ENCODE data around the gene KLHDC9.
"Not testable (repeated sequence)": the region's sequence is repeated elsewhere in the genome, so short reads cannot be mapped to it uniquely, and the experiment has no call there.

KLHDC9 gene, protein sequence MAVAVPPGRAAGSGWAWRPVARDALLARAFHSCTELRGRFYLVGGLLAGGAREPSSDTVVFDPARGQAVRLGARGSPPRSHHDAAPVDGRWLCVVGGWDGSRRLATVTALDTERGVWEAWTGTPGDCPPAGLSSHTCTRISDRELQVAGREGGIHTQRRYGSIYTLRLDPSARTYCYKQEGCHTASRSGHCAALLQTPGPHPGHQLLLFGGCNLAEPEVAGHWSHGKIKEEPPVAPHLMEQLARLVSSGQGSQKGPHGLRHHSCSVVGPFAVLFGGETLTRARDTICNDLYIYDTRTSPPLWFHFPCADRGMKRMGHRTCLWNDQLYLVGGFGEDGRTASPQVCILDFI

DNA sequence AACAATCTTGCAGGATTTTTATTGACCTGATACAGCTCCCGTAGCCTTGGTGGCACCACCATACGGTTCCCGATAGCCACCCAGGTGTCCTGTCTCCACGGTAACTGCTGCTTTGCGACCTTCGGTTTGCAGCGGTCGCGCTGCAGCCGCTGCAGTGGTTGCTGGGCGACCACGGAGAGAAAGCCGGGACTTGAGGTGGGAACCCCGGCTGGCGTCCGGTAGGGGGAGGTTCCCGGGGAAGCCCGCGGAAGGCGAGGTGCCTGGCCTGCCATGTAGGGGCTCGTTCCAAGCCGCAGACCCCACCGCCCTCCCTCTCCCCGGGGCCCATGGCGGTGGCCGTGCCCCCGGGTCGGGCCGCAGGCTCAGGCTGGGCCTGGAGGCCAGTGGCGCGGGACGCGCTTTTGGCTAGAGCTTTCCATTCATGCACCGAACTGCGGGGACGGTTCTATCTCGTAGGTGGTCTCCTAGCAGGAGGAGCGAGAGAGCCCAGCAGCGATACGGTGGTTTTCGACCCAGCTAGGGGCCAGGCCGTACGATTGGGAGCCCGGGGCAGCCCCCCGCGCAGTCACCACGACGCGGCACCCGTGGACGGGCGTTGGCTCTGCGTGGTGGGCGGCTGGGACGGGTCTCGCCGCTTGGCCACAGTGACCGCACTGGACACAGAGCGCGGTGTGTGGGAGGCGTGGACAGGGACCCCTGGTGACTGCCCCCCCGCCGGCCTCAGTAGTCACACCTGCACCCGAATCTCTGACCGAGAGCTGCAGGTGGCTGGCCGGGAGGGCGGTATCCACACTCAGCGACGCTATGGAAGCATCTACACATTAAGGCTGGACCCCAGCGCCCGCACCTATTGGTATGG lies at the start of gene KLHDC9:
KLHDC9 (plus strand) TSS at position 152 of the 859 bp plus-strand sequence; CDS start at position 327, 175 bp downstream.
- peak within 1 kb of the TSS; percentile 100 for H3K27ac Mint-ChIP-seq (ENCODE audit: low read depth)
- peaks cover 7% of the 10 kb centered on the region for H3K27me3 Mint-ChIP-seq
- H3K4me1 Mint-ChIP-seq, result peaks cover 21% of the 10 kb centered on the region
- DNase-seq (ENCODE audit: low spot score in 2 of 2) (peak; percentile 46 to 58), ATAC-seq (replicated peaks; ENCODE audit: extremely low read depth, poor library complexity, severe bottlenecking) (peak; percentile 72)
- H3K9me3 Mint-ChIP-seq, result no peaks in the 10 kb centered on the region
- peaks cover 37% of the 10 kb centered on the region for H3K36me3 Mint-ChIP-seq (ENCODE audit: insufficient read depth)
- H3K4me3 Mint-ChIP-seq, result peak within 1 kb of the TSS; percentile 88

DNA sequence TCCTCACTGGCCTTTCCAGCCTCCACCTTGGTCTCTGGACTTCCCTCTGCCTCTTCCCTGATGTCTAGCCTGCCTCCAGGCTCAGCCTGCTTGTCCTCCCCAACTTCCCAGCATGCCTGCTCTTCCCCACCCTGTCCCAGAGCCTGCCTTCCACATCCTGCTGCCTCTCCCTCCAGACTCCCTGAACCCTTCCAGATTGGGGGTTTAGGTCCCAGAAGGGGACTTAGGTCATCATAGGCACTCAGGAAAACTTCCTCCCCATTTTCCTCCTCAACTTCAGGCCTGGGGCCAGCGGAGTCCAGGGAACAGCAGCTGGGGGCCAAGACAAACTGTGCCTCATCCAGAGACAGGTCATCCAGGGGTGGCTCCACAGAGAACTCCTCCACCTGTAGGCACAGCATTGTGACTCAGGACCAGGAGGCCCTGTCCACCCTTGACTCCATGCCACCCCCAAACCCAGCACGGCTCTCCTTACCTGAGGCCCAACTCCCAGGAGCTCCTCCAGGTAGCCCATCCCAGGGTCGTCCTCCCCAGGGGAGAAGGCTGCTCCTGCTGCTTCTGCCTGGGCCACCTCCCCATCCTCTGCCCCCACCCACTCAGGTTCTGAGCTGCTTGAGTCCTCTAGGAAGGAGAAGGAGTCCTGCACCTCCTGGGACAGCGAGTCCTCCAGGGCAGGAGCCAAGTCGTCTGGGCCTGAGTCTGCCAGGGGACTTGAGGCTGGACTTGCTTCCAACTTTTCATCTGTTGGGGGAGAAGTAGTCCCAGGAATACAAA lies 49.0 kb upstream of the KLHDC9 start:
- no peak for DNase-seq (ENCODE audit: low spot score in 2 of 2)
- H3K27ac Mint-ChIP-seq (ENCODE audit: low read depth), result peak overlapping the region; percentile 96
- no peak overlapping the region for H3K4me3 Mint-ChIP-seq
- H3K4me1 Mint-ChIP-seq, result peaks cover 59% of the 10 kb centered on the region
- peaks cover 58% of the 10 kb centered on the region for H3K36me3 Mint-ChIP-seq (ENCODE audit: insufficient read depth)
- no peaks in the 10 kb centered on the region for H3K9me3 Mint-ChIP-seq
- ATAC-seq (replicated peaks; ENCODE audit: extremely low read depth, poor library complexity, severe bottlenecking), result no peak
- H3K27me3 Mint-ChIP-seq, result no peaks in the 10 kb centered on the region

DNA sequence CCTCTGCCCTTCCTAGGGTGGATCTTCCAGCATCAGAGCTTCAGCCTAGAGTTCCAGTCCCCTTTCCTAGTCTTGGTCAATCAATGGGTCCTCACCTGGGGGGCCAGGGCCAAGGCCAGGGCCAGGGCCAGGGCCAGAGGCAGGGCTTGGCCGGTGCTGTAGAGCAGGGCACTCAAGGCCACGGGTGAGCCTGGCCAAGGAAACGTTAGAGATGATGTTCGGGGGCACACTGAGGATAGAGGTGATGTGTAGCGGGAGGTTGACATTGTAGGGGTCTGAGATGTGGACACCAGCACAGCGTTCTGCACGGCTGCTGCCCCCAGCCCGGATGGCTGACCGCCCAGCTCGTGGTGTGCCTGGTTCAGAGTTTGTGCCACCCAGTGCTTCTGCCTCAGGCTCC lies 46.9 kb upstream of the KLHDC9 start:
- Mint-ChIP-seq H3K36me3 (ENCODE audit: insufficient read depth) (peaks cover 65% of the 10 kb centered on the region), H3K4me3 (no peak overlapping the region), H3K9me3 (no peaks in the 10 kb centered on the region), H3K27ac (ENCODE audit: low read depth) (no peak overlapping the region), H3K27me3 (no peaks in the 10 kb centered on the region), H3K4me1 (peaks cover 46% of the 10 kb centered on the region)
- DNase-seq (ENCODE audit: low spot score in 2 of 2) (no peak), ATAC-seq (replicated peaks; ENCODE audit: extremely low read depth, poor library complexity, severe bottlenecking) (no peak)

DNA sequence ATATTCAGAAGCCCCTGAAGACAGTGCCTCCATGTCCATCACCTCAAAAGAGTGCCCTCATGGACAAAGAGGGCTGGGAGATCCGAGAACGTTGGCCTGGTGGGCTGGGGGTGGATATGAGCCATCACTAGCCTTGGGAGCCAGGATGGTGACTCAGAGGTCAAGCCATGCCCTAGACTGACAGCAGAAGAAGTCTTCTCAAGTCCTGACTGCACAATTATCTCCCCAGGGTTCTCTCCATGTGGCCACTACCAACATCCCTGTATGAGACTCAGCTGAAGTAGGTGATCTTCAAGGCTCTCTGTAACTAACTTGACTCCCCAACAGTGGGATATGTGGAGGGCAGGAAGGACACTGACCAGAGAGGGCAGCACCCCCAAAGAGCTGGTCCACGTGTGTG lies 45.3 kb upstream of the KLHDC9 start:
- Mint-ChIP-seq H3K4me1 (peaks cover 39% of the 10 kb centered on the region), H3K36me3 (ENCODE audit: insufficient read depth) (peaks cover 81% of the 10 kb centered on the region), H3K4me3 (no peak overlapping the region), H3K27ac (ENCODE audit: low read depth) (peak overlapping the region; percentile 72), H3K9me3 (no peaks in the 10 kb centered on the region), H3K27me3 (no peaks in the 10 kb centered on the region)
- ATAC-seq (replicated peaks; ENCODE audit: extremely low read depth, poor library complexity, severe bottlenecking) (no peak), DNase-seq (ENCODE audit: low spot score in 2 of 2) (no peak)

DNA sequence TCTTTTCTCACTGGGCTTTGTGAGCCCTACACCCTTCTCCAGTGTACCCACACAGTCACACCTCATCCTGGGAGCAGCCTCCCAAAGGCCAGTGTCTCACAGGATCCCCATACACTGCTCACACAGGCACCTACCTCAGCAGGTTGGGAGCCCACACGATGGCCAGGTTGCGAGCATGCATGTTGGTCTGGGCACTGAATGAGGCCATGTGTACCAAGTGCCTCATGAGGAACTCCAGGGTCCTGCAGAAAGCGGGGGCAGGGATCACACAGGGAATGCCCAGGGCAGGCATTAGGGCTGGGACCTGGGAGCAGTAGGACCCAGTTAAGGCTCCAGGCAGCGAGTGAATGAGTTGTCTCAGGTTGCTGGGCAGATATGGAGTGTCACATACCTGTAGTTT lies 43.9 kb upstream of the KLHDC9 start:
- Mint-ChIP-seq H3K27ac (ENCODE audit: low read depth) (no peak overlapping the region), H3K9me3 (no peaks in the 10 kb centered on the region), H3K36me3 (ENCODE audit: insufficient read depth) (peaks cover 82% of the 10 kb centered on the region), H3K27me3 (no peaks in the 10 kb centered on the region), H3K4me1 (peaks cover 30% of the 10 kb centered on the region), H3K4me3 (no peak overlapping the region)
- DNase-seq (ENCODE audit: low spot score in 2 of 2) (no peak), ATAC-seq (replicated peaks; ENCODE audit: extremely low read depth, poor library complexity, severe bottlenecking) (no peak)

DNA sequence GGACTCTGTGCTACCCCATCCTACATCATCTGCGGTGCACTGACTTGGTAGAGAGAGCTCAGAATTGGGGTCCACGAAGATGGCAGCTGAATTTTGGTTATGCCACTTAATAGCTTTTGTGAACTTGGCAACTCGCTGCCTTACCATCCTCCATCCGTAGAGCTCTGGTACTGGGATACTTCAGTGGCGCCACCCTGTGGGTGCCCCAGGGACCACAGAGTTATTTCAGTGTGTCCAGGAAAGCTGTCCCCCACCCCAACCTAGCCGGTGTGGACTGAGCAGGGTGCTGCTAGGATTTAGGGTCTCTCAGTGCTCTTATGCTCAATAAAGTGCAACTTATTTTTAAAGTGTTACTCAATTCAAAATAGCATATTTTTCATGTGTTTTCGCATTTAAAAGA lies 43.4 kb upstream of the KLHDC9 start:
- H3K27me3 Mint-ChIP-seq, result no peaks in the 10 kb centered on the region
- DNase-seq (ENCODE audit: low spot score in 2 of 2) (no peak), ATAC-seq (replicated peaks; ENCODE audit: extremely low read depth, poor library complexity, severe bottlenecking) (no peak)
- H3K36me3 Mint-ChIP-seq (ENCODE audit: insufficient read depth), result peaks cover 82% of the 10 kb centered on the region
- no peak overlapping the region for H3K4me3 Mint-ChIP-seq
- H3K4me1 Mint-ChIP-seq, result peaks cover 32% of the 10 kb centered on the region
- H3K27ac Mint-ChIP-seq (ENCODE audit: low read depth), result no peak overlapping the region
- H3K9me3 Mint-ChIP-seq, result no peaks in the 10 kb centered on the region

DNA sequence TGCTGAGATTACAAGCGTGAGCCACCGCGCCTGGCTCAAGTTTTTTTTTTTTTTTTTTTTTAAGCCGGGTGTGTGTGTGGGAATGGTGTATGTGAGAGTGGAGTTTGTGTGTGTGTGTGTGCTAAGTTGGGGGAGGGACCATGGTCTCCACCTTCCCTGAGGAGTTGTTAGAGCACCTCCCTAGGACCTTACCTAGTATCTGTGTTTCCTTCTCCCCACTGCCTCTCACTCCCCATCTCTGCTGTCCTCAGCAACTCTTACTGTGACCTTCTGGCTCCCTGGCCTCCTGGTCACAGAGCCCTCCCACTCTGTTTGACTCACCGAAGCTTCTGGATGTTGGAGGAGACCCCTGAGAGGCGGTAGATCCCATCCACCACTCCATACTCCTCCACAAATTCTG lies 38.9 kb upstream of the KLHDC9 start:
- no peaks in the 10 kb centered on the region for H3K9me3 Mint-ChIP-seq
- H3K4me1 Mint-ChIP-seq, result peaks cover 52% of the 10 kb centered on the region

DNA sequence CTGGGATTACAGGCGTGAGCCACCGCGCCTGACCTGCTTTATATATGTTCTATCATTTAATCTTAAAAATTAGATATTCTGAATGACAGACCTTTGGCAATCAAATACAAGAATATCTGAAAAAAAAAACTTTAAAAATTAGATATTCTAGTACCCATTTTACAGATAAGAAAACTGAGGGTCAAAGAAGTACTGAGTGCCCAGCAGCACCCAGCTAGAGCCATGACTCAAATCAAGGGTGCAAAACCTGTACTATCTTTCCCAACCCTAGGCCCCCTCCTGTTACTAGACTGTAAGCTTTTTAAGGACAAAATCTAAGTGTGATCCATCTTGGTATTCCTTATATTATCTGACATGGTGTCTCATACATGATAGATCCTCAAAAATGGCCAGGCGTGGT lies 36.7 kb upstream of the KLHDC9 start:
- no peak overlapping the region for H3K4me3 Mint-ChIP-seq
- H3K36me3 Mint-ChIP-seq (ENCODE audit: insufficient read depth), result peaks cover 86% of the 10 kb centered on the region
- H3K4me1 Mint-ChIP-seq, result peaks cover 60% of the 10 kb centered on the region
- DNase-seq (ENCODE audit: low spot score in 2 of 2) (no peak), ATAC-seq (replicated peaks; ENCODE audit: extremely low read depth, poor library complexity, severe bottlenecking) (no peak)
- H3K27ac Mint-ChIP-seq (ENCODE audit: low read depth), result no peak overlapping the region
- H3K27me3 Mint-ChIP-seq, result no peaks in the 10 kb centered on the region
- H3K9me3 Mint-ChIP-seq, result no peaks in the 10 kb centered on the region

More for the DNA sequence above, 38.9 kb upstream of the KLHDC9 start:
- Mint-ChIP-seq H3K27me3 (no peaks in the 10 kb centered on the region), H3K36me3 (ENCODE audit: insufficient read depth) (peaks cover 92% of the 10 kb centered on the region), H3K27ac (ENCODE audit: low read depth) (peak overlapping the region; percentile 38), H3K4me3 (no peak overlapping the region)
- no peak for ATAC-seq (replicated peaks; ENCODE audit: extremely low read depth, poor library complexity, severe bottlenecking)
- DNase-seq (ENCODE audit: low spot score in 2 of 2), result no peak

DNA sequence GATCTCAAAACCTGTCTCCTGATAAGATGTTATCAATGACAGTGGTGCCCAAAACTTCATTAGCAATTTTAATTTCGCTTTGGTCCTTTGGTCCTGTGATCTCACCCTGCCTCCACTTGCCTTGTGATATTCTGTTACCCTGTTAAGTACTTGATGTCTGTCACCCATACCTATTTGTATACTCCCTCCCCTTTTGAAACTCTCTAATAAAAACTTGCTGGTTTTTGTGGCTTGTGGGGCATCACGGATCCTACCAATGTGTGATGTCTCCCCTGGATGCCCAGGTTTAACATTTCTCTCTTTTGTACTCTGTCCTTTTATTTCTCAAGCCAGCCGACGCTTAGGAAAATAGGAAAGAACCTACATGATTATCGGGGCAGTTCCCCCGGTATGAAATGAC lies 34.2 kb upstream of the KLHDC9 start:
- not testable (repeated sequence) for ATAC-seq (replicated peaks; ENCODE audit: extremely low read depth, poor library complexity, severe bottlenecking); DNase-seq (ENCODE audit: low spot score in 2 of 2); H3K27me3 Mint-ChIP-seq; H3K9me3 Mint-ChIP-seq
- peaks cover 82% of the 10 kb centered on the region for H3K36me3 Mint-ChIP-seq (ENCODE audit: insufficient read depth)
- peak overlapping the region; percentile 94 for H3K4me3 Mint-ChIP-seq
- H3K27ac Mint-ChIP-seq (ENCODE audit: low read depth), result peak overlapping the region; percentile 96
- peaks cover 81% of the 10 kb centered on the region for H3K4me1 Mint-ChIP-seq

DNA sequence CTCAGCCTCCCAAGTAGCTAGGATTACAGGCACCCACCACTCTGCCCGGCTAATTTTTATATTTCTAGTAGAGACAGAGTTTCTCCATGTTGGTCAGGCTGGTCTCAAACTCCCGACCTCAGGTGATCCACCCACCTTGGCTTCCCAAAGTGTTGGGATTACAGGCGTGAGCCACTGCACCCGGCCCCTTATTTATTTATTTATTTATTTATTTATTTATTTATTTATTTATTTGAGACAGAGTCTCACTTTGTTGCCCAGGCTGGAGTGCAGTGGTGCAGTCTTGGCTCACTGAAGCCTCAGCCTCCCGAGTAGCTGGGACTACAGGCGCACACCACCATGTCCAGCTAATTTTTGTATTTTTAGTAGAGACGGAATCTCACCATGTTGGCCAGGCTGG lies 32.5 kb upstream of the KLHDC9 start:
- peak overlapping the region; percentile 94 for H3K4me3 Mint-ChIP-seq

DNA sequence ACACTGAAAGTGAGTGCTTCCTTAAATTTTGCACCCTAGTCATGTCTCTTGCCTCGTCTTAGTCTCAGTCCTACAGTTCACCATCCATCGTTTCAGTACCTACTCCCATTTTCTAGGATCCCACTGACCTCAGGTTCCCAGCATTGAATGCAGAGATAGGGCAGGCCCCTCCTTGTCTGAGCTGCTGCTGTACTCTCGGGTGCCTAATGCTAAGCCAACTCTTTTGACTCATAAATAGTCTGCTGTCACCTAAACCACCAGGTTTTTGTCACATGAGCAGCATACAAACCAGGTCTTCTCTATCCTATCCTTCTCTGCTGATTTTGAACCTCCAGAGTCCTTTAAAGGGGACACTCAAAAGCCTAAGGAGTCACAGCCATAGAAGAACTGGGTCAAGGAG lies 31.5 kb upstream of the KLHDC9 start:
- Mint-ChIP-seq H3K4me3 (peak overlapping the region; percentile 94), H3K27ac (ENCODE audit: low read depth) (peak overlapping the region; percentile 85), H3K4me1 (peaks cover 78% of the 10 kb centered on the region), H3K9me3 (no peaks in the 10 kb centered on the region), H3K27me3 (no peaks in the 10 kb centered on the region), H3K36me3 (ENCODE audit: insufficient read depth) (peaks cover 66% of the 10 kb centered on the region)
- ATAC-seq (replicated peaks; ENCODE audit: extremely low read depth, poor library complexity, severe bottlenecking) (no peak), DNase-seq (ENCODE audit: low spot score in 2 of 2) (no peak)

More for the DNA sequence above, 32.5 kb upstream of the KLHDC9 start:
- H3K27ac Mint-ChIP-seq (ENCODE audit: low read depth), result peak overlapping the region; percentile 96
- ATAC-seq (replicated peaks; ENCODE audit: extremely low read depth, poor library complexity, severe bottlenecking); DNase-seq (ENCODE audit: low spot score in 2 of 2); H3K27me3 Mint-ChIP-seq; H3K9me3 Mint-ChIP-seq: not testable (repeated sequence)
- peaks cover 74% of the 10 kb centered on the region for H3K36me3 Mint-ChIP-seq (ENCODE audit: insufficient read depth)
- H3K4me1 Mint-ChIP-seq, result peaks cover 75% of the 10 kb centered on the region

Data from central memory CD8-positive, alpha-beta T cell (primary cell).